ENCODE data around the gene FRG1. TPM values are rescaled to one million over a fixed set of nuclear protein-coding genes. Genes with fewer than 3 reads are reported as not detected.
"Not testable (repeated sequence)": the region's sequence is repeated elsewhere in the genome, so short reads cannot be mapped to it uniquely, and the experiment has no call there.

Gene FRG1
- total and polyA plus RNA-seq, 8 donors: 1.8 to 54.5 (median 34.2) TPM

GRCh38 chr4:189988877-189989431 is 48.3 kb downstream of the FRG1 start:
- no peak overlapping the region for H3K27ac ChIP-seq
- H3K4me1 ChIP-seq: no peaks in the 10 kb centered on the region
- H3K36me3 ChIP-seq: no peaks in the 10 kb centered on the region
- H3K27me3 ChIP-seq: no peaks in the 10 kb centered on the region
- intact Hi-C loops (cut with DNase I; ENCODE audit: low total_unique reads): no loop called here
- 40 to 61% (median 50%) methylated on average over 3 of the region's 3 CpGs for WGBS, 5 donors
- TF ChIP-seq POLR2A (IDR thresholded peaks at IDR 0.05) (no peak), EP300 (IDR thresholded peaks at IDR 0.05) (no peak), CTCF (IDR thresholded peaks at IDR 0.05) (no peak)
- DNase-seq: no peak
- no peak overlapping the region for H3K4me3 ChIP-seq
- no peaks in the 10 kb centered on the region for H3K9me3 ChIP-seq

- H3K9me3 ChIP-seq; H3K27me3 ChIP-seq; H3K4me1 ChIP-seq; DNase-seq; intact Hi-C loops (cut with DNase I; ENCODE audit: low total_unique reads); H3K36me3 ChIP-seq; H3K4me3 ChIP-seq; H3K27ac ChIP-seq: not testable (repeated sequence)
- 72 to 92% (median 76%) methylated on average over 2 to 3 of the region's 3 CpGs for WGBS, 5 donors
These were observed 49.3 kb downstream of the FRG1 start for GRCh38 chr4:189989941-189990340.

Small RNA genes within 50 kb of the gene (small RNA-seq; reads per million reads assigned to genes)
- 0 reads per million in 4 donors for gene MLLT10P2

Other genes starting within 250 kb of the FRG1 start
- not detected for gene FRG2, start 86.4 kb downstream of the FRG1 start, total RNA-seq
- gene FRG2, start 86.4 kb downstream of the FRG1 start, polyA plus RNA-seq: not detected
- gene DBET, start 123.6 kb downstream of the FRG1 start, total RNA-seq: not detected
- gene DBET, start 123.6 kb downstream of the FRG1 start, polyA plus RNA-seq: not detected
- not detected for gene DUX4, start 232.9 kb downstream of the FRG1 start, total RNA-seq
- gene DUX4, start 232.9 kb downstream of the FRG1 start, polyA plus RNA-seq: not detected